ENCODE measurements around the gene RAB7B. TPM values are rescaled to one million over a fixed set of nuclear protein-coding genes. Genes with fewer than 3 reads are reported as not detected.

Gene RAB7B
- total RNA-seq, 3 donors from 2014 or later (not counting 1 experiment from before 2014, with no cell fraction given), result 0.19 TPM; not detected in 2

- no peaks in the 10 kb centered on the region for H3K9me3 Mint-ChIP-seq
- H3K4me3 Mint-ChIP-seq, result no peak overlapping the region
- WGBS (ENCODE audit: insufficient coverage), result 90% methylated on average over 9 of the region's 9 CpGs
- H3K27ac Mint-ChIP-seq, result no peak overlapping the region
- DNase-seq (no peak), ATAC-seq (no peak)
- intact Hi-C loops (cut with micrococcal nuclease), result no loop called here
- H3K27ac ChIP-seq (ENCODE audit: low read length), result peak overlapping the region; percentile 64
- H3K36me3 Mint-ChIP-seq, result no peaks in the 10 kb centered on the region
- H3K4me1 Mint-ChIP-seq, result peaks cover 0 to 7% of the 10 kb centered on the region in 2 donors
- peaks cover 8% of the 10 kb centered on the region for H3K4me1 ChIP-seq (ENCODE audit: control insufficient read depth, insufficient read depth, low read length)
- no peaks in the 10 kb centered on the region for H3K9me3 ChIP-seq (ENCODE audit: control insufficient read depth, insufficient read depth, low read length)
- H3K4me3 ChIP-seq (ENCODE audit: low read length), result no peak overlapping the region
- peaks cover 22% of the 10 kb centered on the region in 2 donors for H3K27me3 Mint-ChIP-seq (ENCODE audit: low read depth in 2 of 2)
- no peaks in the 10 kb centered on the region for H3K27me3 ChIP-seq (ENCODE audit: control insufficient read depth, insufficient read depth, low read length)
- H3K36me3 ChIP-seq (ENCODE audit: control insufficient read depth, insufficient read depth, low read length), result no peaks in the 10 kb centered on the region
- TF ChIP-seq CTCF (IDR thresholded peaks at IDR 0.05), result no peak
Measured at GRCh38 chr1:206037581-206037980, 34.4 kb upstream of the RAB7B start.

GRCh38 chr1:206036663-206037455 lies 33.7 kb upstream of the RAB7B start:
- WGBS (ENCODE audit: insufficient coverage), result 14% methylated on average over 2 of the region's 2 CpGs
- Histone ChIP-seq H3K36me3 (ENCODE audit: control insufficient read depth, insufficient read depth, low read length) (no peaks in the 10 kb centered on the region), H3K27me3 (ENCODE audit: control insufficient read depth, insufficient read depth, low read length) (no peaks in the 10 kb centered on the region), H3K4me3 (ENCODE audit: low read length) (no peak overlapping the region), H3K27ac (ENCODE audit: low read length) (peak overlapping the region; percentile 64), H3K4me1 (ENCODE audit: control insufficient read depth, insufficient read depth, low read length) (peaks cover 8% of the 10 kb centered on the region), H3K9me3 (ENCODE audit: control insufficient read depth, insufficient read depth, low read length) (no peaks in the 10 kb centered on the region)
- intact Hi-C loops (cut with micrococcal nuclease), result no loop called here
- ATAC-seq (no peak), DNase-seq (no peak)
- Mint-ChIP-seq H3K27me3 (ENCODE audit: low read depth in 2 of 2) (peaks cover 22% of the 10 kb centered on the region in 2 donors), H3K36me3 (no peaks in the 10 kb centered on the region), H3K4me3 (no peak overlapping the region), H3K9me3 (no peaks in the 10 kb centered on the region), H3K4me1 (peaks cover 0 to 7% of the 10 kb centered on the region in 2 donors), H3K27ac (no peak overlapping the region)
- no peak for TF ChIP-seq CTCF (IDR thresholded peaks at IDR 0.05)

GRCh38 chr1:206035027-206035426 lies 31.8 kb upstream of the RAB7B start:
- Histone ChIP-seq H3K4me3 (ENCODE audit: low read length) (peak overlapping the region; percentile 30), H3K27ac (ENCODE audit: low read length) (peak overlapping the region; percentile 24), H3K9me3 (ENCODE audit: control insufficient read depth, insufficient read depth, low read length) (no peaks in the 10 kb centered on the region), H3K27me3 (ENCODE audit: control insufficient read depth, insufficient read depth, low read length) (no peaks in the 10 kb centered on the region), H3K4me1 (ENCODE audit: control insufficient read depth, insufficient read depth, low read length) (peaks cover 8% of the 10 kb centered on the region), H3K36me3 (ENCODE audit: control insufficient read depth, insufficient read depth, low read length) (no peaks in the 10 kb centered on the region)
- Mint-ChIP-seq H3K4me3 (no peak overlapping the region), H3K36me3 (no peaks in the 10 kb centered on the region), H3K4me1 (peaks cover 0 to 7% of the 10 kb centered on the region in 2 donors), H3K27me3 (ENCODE audit: low read depth in 2 of 2) (peaks cover 14 to 15% of the 10 kb centered on the region in 2 donors), H3K27ac (no peak overlapping the region), H3K9me3 (no peaks in the 10 kb centered on the region)
- intact Hi-C loops (cut with micrococcal nuclease), result no loop called here
- 10% methylated on average over 5 of the region's 5 CpGs for WGBS (ENCODE audit: insufficient coverage)
- ATAC-seq (peak in 1 of 3 donors; percentile 36), DNase-seq (no peak)
- TF ChIP-seq CTCF (IDR thresholded peaks at IDR 0.05), result no peak

Measured in natural killer cell (primary cell).